ENCODE data around the gene ARFGAP2.

Gene ARFGAP2

DNA sequence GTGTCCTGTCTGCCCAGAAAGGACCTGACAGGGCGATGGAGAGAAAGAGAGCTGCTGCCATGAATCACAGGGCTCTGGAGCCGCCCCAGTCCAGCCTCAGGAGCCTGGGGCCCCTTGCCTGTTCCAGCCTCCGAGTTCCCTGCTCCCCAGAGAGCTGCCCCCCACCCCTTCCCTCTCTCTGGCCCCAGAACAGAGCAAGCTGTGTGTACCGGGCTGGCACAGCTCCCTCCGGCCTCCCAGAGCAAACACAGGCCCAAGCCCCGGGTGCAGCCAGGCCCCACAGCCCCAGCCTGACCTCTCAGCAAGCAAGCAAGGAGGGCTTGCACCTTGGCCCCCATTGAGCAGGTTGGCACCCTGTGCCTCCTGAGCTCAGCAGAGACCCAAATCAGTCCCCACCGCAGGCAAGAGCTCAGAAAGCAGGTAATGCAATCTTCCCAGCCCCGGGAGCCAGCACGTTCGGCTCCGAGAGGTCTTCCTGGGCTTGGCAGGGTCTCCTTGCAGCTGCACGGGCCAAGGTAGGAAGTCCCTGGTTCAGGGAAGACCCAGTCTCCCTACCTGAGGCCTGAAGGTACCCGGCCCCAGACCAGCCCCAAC lies 8.1 kb upstream of the ARFGAP2 start:
- no peak overlapping the region for H3K4me3 ChIP-seq (ENCODE audit: low read depth in 1 of 2, low read length in 2 of 2)
- DNase-seq (no peak), ATAC-seq (ENCODE audit: insufficient read depth, low read depth) (no peak)
- TF ChIP-seq, protein P1, sequence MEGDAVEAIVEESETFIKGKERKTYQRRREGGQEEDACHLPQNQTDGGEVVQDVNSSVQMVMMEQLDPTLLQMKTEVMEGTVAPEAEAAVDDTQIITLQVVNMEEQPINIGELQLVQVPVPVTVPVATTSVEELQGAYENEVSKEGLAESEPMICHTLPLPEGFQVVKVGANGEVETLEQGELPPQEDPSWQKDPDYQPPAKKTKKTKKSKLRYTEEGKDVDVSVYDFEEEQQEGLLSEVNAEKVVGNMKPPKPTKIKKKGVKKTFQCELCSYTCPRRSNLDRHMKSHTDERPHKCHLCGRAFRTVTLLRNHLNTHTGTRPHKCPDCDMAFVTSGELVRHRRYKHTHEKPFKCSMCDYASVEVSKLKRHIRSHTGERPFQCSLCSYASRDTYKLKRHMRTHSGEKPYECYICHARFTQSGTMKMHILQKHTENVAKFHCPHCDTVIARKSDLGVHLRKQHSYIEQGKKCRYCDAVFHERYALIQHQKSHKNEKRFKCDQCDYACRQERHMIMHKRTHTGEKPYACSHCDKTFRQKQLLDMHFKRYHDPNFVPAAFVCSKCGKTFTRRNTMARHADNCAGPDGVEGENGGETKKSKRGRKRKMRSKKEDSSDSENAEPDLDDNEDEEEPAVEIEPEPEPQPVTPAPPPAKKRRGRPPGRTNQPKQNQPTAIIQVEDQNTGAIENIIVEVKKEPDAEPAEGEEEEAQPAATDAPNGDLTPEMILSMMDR (IDR thresholded peaks at IDR 0.05; ENCODE audit: borderline replicate concordance, extremely low read depth, low read length, poor library complexity, severe bottlenecking) = no peak
- no peak for TF ChIP-seq EZH2 (IDR thresholded peaks at IDR 0.05; ENCODE audit: borderline replicate concordance, low read depth, low read length, severe bottlenecking)
- H3K79me2 ChIP-seq (ENCODE audit: insufficient read depth, low read length) = no peaks in the 10 kb centered on the region
- no peaks in the 10 kb centered on the region for H4K20me1 ChIP-seq (ENCODE audit: insufficient read depth, low read length)
- H3K4me2 ChIP-seq (ENCODE audit: insufficient read depth, low read length) = peak overlapping the region; percentile 87
- H3K27me3 ChIP-seq (ENCODE audit: insufficient read depth, low read length, poor library complexity) = peaks cover 27% of the 10 kb centered on the region
- no peak overlapping the region; the same call in 1 of the 2 replicates for H3K9ac ChIP-seq (ENCODE audit: low read depth, low read length)
- H3K36me3 ChIP-seq (ENCODE audit: insufficient read depth, low read length) = no peaks in the 10 kb centered on the region
- H3K27ac ChIP-seq (ENCODE audit: low read length) = no peak overlapping the region
- H3K4me1 ChIP-seq (ENCODE audit: insufficient read depth, low read length) = peaks cover 22% of the 10 kb centered on the region
- H2AFZ ChIP-seq (ENCODE audit: low read depth, low read length) = no peak overlapping the region
- H3K9me3 ChIP-seq (ENCODE audit: insufficient read depth, low read length, severe bottlenecking) = no peaks in the 10 kb centered on the region

DNA sequence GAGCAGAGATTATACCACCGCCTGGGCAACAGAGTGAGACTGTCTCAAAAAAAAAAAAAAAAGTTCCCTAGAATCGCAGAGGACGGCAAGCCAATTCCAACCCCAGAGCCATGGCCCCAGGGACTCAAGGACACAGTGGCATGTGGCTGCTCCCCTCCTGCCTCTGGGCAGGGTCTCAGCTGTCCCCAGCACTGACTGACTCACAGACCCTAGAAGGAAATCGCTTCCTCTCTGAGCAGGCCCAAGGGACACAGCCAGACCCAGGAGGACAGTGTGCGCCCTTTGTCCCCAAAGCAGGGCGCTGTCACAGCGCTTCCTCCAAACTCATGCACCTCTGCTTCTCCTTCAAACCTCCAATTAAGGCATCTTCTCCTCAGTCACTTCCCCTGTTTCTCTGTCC lies 7.3 kb upstream of the ARFGAP2 start:
- H3K36me3 ChIP-seq (ENCODE audit: insufficient read depth, low read length) = no peaks in the 10 kb centered on the region
- no peaks in the 10 kb centered on the region for H3K79me2 ChIP-seq (ENCODE audit: insufficient read depth, low read length)

DNA sequence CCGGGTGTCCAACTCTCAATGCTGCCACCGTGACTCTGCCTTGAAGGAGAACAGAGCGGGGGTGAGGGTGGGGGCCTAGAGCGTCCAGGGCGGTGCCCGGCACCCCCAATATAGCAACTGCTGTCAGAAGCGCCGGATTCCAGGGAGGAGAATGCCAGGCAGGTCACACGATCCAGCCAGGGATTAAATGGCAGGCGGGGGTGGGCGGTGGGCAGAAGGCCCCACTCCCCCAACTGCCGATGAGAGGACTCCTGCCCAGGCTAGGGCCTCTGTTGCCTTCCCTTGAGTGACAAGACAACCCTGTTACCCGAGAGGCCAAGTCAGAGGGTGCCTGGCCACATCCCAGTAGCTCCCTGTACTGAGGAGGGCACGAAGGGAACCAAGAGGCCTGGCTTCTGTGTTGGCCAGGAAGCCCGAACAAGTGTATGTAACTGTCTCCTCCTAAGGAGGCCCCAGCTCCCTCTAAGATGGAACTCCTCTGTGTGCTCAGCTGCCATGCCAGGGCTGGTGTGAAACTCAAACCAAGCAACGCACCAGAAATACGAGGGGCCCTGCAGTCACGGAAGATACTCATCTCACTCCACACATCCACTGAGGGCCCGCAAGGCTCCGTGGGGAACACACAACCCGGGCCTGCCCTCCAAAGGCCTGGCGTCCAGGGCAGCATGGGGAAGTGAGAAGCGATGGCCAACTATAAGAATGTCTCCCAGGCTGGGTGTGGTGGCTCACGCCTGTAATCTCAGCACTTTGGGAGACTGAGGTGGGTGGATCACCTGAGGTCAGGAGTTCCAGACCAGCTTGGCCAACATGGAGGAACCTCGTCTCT lies 6.6 kb upstream of the ARFGAP2 start:
- no peaks in the 10 kb centered on the region for H3K9me3 ChIP-seq (ENCODE audit: insufficient read depth, low read length, severe bottlenecking)
- H2AFZ ChIP-seq (ENCODE audit: low read depth, low read length) = no peak overlapping the region

More for the DNA sequence above, 7.3 kb upstream of the ARFGAP2 start:
- Histone ChIP-seq H4K20me1 (ENCODE audit: insufficient read depth, low read length) (no peaks in the 10 kb centered on the region), H3K9ac (ENCODE audit: low read depth, low read length) (no peak overlapping the region), H2AFZ (ENCODE audit: low read depth, low read length) (no peak overlapping the region), H3K27me3 (ENCODE audit: insufficient read depth, low read length, poor library complexity) (peaks cover 27% of the 10 kb centered on the region), H3K4me1 (ENCODE audit: insufficient read depth, low read length) (peaks cover 22% of the 10 kb centered on the region), H3K9me3 (ENCODE audit: insufficient read depth, low read length, severe bottlenecking) (no peaks in the 10 kb centered on the region), H3K4me3 (ENCODE audit: low read depth in 1 of 2, low read length in 2 of 2) (no peak overlapping the region), H3K4me2 (ENCODE audit: insufficient read depth, low read length) (no peak overlapping the region), H3K27ac (ENCODE audit: low read length) (no peak overlapping the region)
- ATAC-seq (ENCODE audit: insufficient read depth, low read depth) = no peak
- no peak for DNase-seq
- TF ChIP-seq EZH2 (IDR thresholded peaks at IDR 0.05; ENCODE audit: borderline replicate concordance, low read depth, low read length, severe bottlenecking) = no peak
- TF ChIP-seq, protein P1 (IDR thresholded peaks at IDR 0.05; ENCODE audit: borderline replicate concordance, extremely low read depth, low read length, poor library complexity, severe bottlenecking) = no peak

More for the DNA sequence above, 6.6 kb upstream of the ARFGAP2 start:
- Histone ChIP-seq H3K9ac (ENCODE audit: low read depth, low read length) (no peak overlapping the region), H3K79me2 (ENCODE audit: insufficient read depth, low read length) (no peaks in the 10 kb centered on the region), H4K20me1 (ENCODE audit: insufficient read depth, low read length) (no peaks in the 10 kb centered on the region), H3K27ac (ENCODE audit: low read length) (no peak overlapping the region), H3K4me3 (ENCODE audit: low read depth in 1 of 2, low read length in 2 of 2) (no peak overlapping the region), H3K27me3 (ENCODE audit: insufficient read depth, low read length, poor library complexity) (peaks cover 25% of the 10 kb centered on the region), H3K4me2 (ENCODE audit: insufficient read depth, low read length) (no peak overlapping the region), H3K36me3 (ENCODE audit: insufficient read depth, low read length) (no peaks in the 10 kb centered on the region), H3K4me1 (ENCODE audit: insufficient read depth, low read length) (peaks cover 25% of the 10 kb centered on the region)
- TF ChIP-seq, protein P1 (IDR thresholded peaks at IDR 0.05; ENCODE audit: borderline replicate concordance, extremely low read depth, low read length, poor library complexity, severe bottlenecking) = no peak
- TF ChIP-seq EZH2 (IDR thresholded peaks at IDR 0.05; ENCODE audit: borderline replicate concordance, low read depth, low read length, severe bottlenecking) = no peak
- DNase-seq = no peak
- ATAC-seq (ENCODE audit: insufficient read depth, low read depth) = no peak

All from DND-41 (cell line).